ENCODE measurements around the gene TULP4.

DNA sequence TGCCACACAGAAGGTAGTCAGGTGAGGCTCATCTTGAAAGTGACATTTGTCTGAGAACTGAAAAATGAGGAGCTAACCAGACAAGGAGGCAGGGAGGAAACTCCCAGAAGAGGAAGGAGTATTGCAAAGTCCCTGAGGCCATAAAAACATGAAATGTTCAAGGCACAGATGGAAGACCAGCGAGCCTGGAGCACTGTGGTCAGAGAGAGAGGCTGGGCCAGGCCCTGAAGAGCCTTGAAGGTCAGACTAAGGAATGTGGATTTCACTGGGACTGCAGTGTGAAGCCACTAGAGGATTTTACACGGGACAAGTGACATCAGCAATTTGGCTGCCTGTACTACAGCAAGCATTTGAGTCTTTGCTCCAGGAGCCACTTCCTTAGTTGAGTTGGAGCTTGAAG lies 226.5 kb downstream of the TULP4 start:
- TF ChIP-seq CTCF (IDR thresholded peaks at IDR 0.05) (no peak), EZH2phosphoT487 (IDR thresholded peaks at IDR 0.05) (no peak), EZH2 (IDR thresholded peaks at IDR 0.05) (no peak)

Measured in neural progenitor cell (in vitro differentiated cells).